SK-N-MC (cell line): ENCODE data around the gene ZNF865.

ENCODE experiments used
- EZH2 ChIP-seq: fragments of 200-600 bp; sonication (generic); IDR thresholded peaks from one replicate; pipeline ENCODE4 v1.6.1; 2017; ENCODE audit warnings: antibody characterized with exemption
- POLR2AphosphoS5 ChIP-seq: IDR thresholded peaks from 2 replicates; pipeline ENCODE4 v1.6.1; 2012; ENCODE audit warnings: mild to moderate bottlenecking, low read depth, low read length, borderline replicate concordance

DNA sequence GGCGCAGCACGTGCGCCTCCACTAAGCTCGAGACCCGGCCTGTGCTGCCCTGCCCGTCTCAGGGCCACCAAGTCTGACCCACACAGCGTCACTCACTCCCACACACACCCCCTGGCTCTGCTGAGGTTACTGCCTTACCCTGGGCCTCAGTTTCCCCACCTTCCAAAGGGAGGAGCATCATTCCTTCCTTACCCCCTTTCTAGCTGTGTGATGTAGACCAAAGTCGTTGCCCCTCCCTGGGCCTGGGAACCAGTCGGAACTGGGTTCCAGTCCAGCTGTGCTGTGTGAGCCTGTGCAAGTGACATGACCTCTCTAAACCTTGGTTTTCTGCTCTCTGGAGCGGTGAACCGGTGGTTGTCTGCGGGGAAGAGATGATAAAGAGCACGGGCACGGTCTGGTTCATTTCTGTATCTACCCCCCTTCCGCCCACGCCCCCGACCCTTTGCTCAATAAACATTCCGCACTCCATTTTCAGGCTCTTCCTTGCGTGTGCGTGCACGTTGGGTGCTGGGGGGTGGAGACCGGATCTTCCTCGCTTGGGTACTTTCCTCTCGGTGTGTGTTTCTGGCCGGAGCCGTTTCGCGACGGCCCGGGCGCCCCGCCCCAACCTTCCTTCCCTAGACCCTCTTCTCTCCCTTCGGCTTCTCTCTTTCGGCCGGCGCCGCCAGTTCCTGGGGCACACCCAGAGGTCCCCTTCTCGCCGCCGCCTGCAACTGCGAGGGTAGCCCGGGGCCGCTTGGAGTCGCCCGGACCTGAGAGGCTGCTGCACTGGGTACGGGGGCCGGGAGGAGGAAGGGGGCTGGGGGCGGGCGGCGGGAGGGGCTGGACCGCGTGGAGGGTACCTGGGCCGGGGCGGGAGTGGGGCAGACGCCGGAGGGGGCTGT, 37.8 kb downstream of the ZNF865 start, which contains the start of gene ZNF581:
- no peak for TF ChIP-seq EZH2
- TF ChIP-seq POLR2AphosphoS5, result peak; percentile 82
